ENCODE measurements around the gene RMND1. TPM values are rescaled to one million over a fixed set of nuclear protein-coding genes. Genes with fewer than 3 reads are reported as not detected.

Gene RMND1
- total and polyA plus RNA-seq, 2 experiments from 2014 or later = 29.9 to 30.6 TPM

- peaks cover 30% of the 10 kb centered on the region for H3K4me1 ChIP-seq (ENCODE audit: insufficient read depth)
- no peaks in the 10 kb centered on the region for H4K20me1 ChIP-seq (ENCODE audit: insufficient read depth)
- H3K27me3 ChIP-seq (replicated peaks; ENCODE audit: insufficient read depth) = no peaks in the 10 kb centered on the region
- peaks cover 81% of the 10 kb centered on the region for H3K79me2 ChIP-seq (ENCODE audit: insufficient read depth)
- no peak for TF ChIP-seq EZH2phosphoT487 (IDR thresholded peaks at IDR 0.05; ENCODE audit: insufficient read depth, low read depth)
- in situ Hi-C loops (cut with MboI) = no loop called here
- no peak overlapping the region for H2AFZ ChIP-seq
- 87 to 88% methylated on average over 4 of the region's 4 CpGs for whole genome bisulfite sequencing, 2 experiments (ENCODE audit: low coverage in 1 of 2, low lambda C conversion rate in 2 of 2, missing lambda C conversion rate in 2 of 2)
- H3K36me3 ChIP-seq (ENCODE audit: low read depth) = no peaks in the 10 kb centered on the region
- H3K4me3 ChIP-seq = no peak overlapping the region
- no peaks in the 10 kb centered on the region for H3K9me2 ChIP-seq (ENCODE audit: insufficient read depth)
- DNase-seq = no peak
- H3K9me3 ChIP-seq (ENCODE audit: low read depth) = no peaks in the 10 kb centered on the region
- H3K9ac ChIP-seq = no peak overlapping the region
- no peak overlapping the region for H3K4me2 ChIP-seq (ENCODE audit: unreplicated experiment)
- H3K27ac ChIP-seq = peak overlapping the region; percentile 87
- H3F3A ChIP-seq (ENCODE audit: insufficient read depth) = peaks cover 41% of the 10 kb centered on the region
Observed at GRCh38 chr6:151447237-151447636, 4.7 kb downstream of the RMND1 start.

GRCh38 chr6:151445482-151445881 lies 6.4 kb downstream of the RMND1 start:
- peaks cover 85% of the 10 kb centered on the region for H3K79me2 ChIP-seq (ENCODE audit: insufficient read depth)
- no peak for TF ChIP-seq EZH2 (IDR thresholded peaks at IDR 0.05; ENCODE audit: insufficient read depth, poor library complexity, severe bottlenecking)
- in situ Hi-C loops (cut with MboI) = no loop called here
- peak overlapping the region; percentile 87 for H3K27ac ChIP-seq
- H3K4me1 ChIP-seq (ENCODE audit: insufficient read depth) = peaks cover 40% of the 10 kb centered on the region
- peak overlapping the region; percentile 55 for H3K4me2 ChIP-seq (ENCODE audit: unreplicated experiment)
- peak overlapping the region; percentile 56 for H3K9ac ChIP-seq
- WGBS, 2 experiments (ENCODE audit: low coverage in 1 of 2, low lambda C conversion rate in 2 of 2, missing lambda C conversion rate in 2 of 2) = 33 to 39% methylated on average over 5 of the region's 5 CpGs
- no peaks in the 10 kb centered on the region for H4K20me1 ChIP-seq (ENCODE audit: insufficient read depth)
- H3K9me2 ChIP-seq (ENCODE audit: insufficient read depth) = no peaks in the 10 kb centered on the region
- H3K4me3 ChIP-seq = peak overlapping the region; percentile 31; the same call in 1 of the 2 replicates
- no peak overlapping the region for H2AFZ ChIP-seq
- peak; percentile 62 for DNase-seq
- no peaks in the 10 kb centered on the region for H3K27me3 ChIP-seq (replicated peaks; ENCODE audit: insufficient read depth)
- H3K36me3 ChIP-seq (ENCODE audit: low read depth) = no peaks in the 10 kb centered on the region
- H3K9me3 ChIP-seq (ENCODE audit: low read depth) = no peaks in the 10 kb centered on the region
- peaks cover 49% of the 10 kb centered on the region for H3F3A ChIP-seq (ENCODE audit: insufficient read depth)

GRCh38 chr6:151443911-151444621 lies 7.9 kb downstream of the RMND1 start:
- Histone ChIP-seq H3K9ac (no peak overlapping the region), H3F3A (ENCODE audit: insufficient read depth) (peaks cover 51% of the 10 kb centered on the region), H3K27me3 (replicated peaks; ENCODE audit: insufficient read depth) (no peaks in the 10 kb centered on the region), H2AFZ (no peak overlapping the region), H3K27ac (no peak overlapping the region), H3K79me2 (ENCODE audit: insufficient read depth) (peaks cover 85% of the 10 kb centered on the region), H3K4me1 (ENCODE audit: insufficient read depth) (peaks cover 43% of the 10 kb centered on the region), H4K20me1 (ENCODE audit: insufficient read depth) (no peaks in the 10 kb centered on the region), H3K9me2 (ENCODE audit: insufficient read depth) (no peaks in the 10 kb centered on the region), H3K36me3 (ENCODE audit: low read depth) (no peaks in the 10 kb centered on the region), H3K9me3 (ENCODE audit: low read depth) (no peaks in the 10 kb centered on the region), H3K4me3 (no peak overlapping the region), H3K4me2 (ENCODE audit: unreplicated experiment) (no peak overlapping the region)
- in situ Hi-C loops (cut with MboI) = no loop called here
- 75 to 77% methylated on average over 4 of the region's 4 CpGs for WGBS, 2 experiments (ENCODE audit: low coverage in 1 of 2, low lambda C conversion rate in 2 of 2, missing lambda C conversion rate in 2 of 2)
- no peak for DNase-seq
- TF ChIP-seq EZH2 (IDR thresholded peaks at IDR 0.05; ENCODE audit: insufficient read depth, poor library complexity, severe bottlenecking) (no peak), EZH2phosphoT487 (IDR thresholded peaks at IDR 0.05; ENCODE audit: insufficient read depth, low read depth) (no peak)

GRCh38 chr6:151443454-151443853 lies 8.5 kb downstream of the RMND1 start:
- no peak for DNase-seq
- in situ Hi-C loops (cut with MboI) = no loop called here
- Histone ChIP-seq H3K4me3 (no peak overlapping the region), H4K20me1 (ENCODE audit: insufficient read depth) (no peaks in the 10 kb centered on the region), H3K27me3 (replicated peaks; ENCODE audit: insufficient read depth) (no peaks in the 10 kb centered on the region), H3K9ac (no peak overlapping the region), H3K4me1 (ENCODE audit: insufficient read depth) (peaks cover 43% of the 10 kb centered on the region), H3K9me2 (ENCODE audit: insufficient read depth) (no peaks in the 10 kb centered on the region), H3K79me2 (ENCODE audit: insufficient read depth) (peaks cover 85% of the 10 kb centered on the region), H3K4me2 (ENCODE audit: unreplicated experiment) (no peak overlapping the region), H3K9me3 (ENCODE audit: low read depth) (no peaks in the 10 kb centered on the region), H2AFZ (no peak overlapping the region), H3F3A (ENCODE audit: insufficient read depth) (peaks cover 51% of the 10 kb centered on the region), H3K27ac (no peak overlapping the region), H3K36me3 (ENCODE audit: low read depth) (no peaks in the 10 kb centered on the region)
- WGBS, 2 experiments (ENCODE audit: low coverage in 1 of 2, low lambda C conversion rate in 2 of 2, missing lambda C conversion rate in 2 of 2) = 75 to 76% methylated on average over 5 of the region's 5 CpGs
- no peak for TF ChIP-seq EZH2 (IDR thresholded peaks at IDR 0.05; ENCODE audit: insufficient read depth, poor library complexity, severe bottlenecking)
- no peak for TF ChIP-seq EZH2phosphoT487 (IDR thresholded peaks at IDR 0.05; ENCODE audit: insufficient read depth, low read depth)
